Uterus (tissue), 4 donors: Measurements from ENCODE around the gene SUCLG2. TPM values are rescaled to one million over a fixed set of nuclear protein-coding genes. Genes with fewer than 3 reads are reported as not detected.

Source experiments
- DNase-seq, 2 donors: peaks; one replicate each; pipeline ENCODE4 v3.0.0-alpha.2; 2019 to 2020
- H3K27ac ChIP-seq, 2 donors: fragments of 200-600 bp; sonication (generic); 1 replicate in 1 of 2; 2 replicates in 1 of 2; pipeline ENCODE4 v1.5.1; 2016 to 2018
- H3K27me3 ChIP-seq, 2 donors: fragments of 200-600 bp; sonication (generic); one replicate each; pipeline ENCODE4 v1.5.1; 2018 to 2019; ENCODE audit warnings: control low read depth in 1 of 2
- H3K36me3 ChIP-seq, 2 donors: fragments of 200-600 bp; sonication (generic); one replicate each; pipeline ENCODE4 v1.5.1; 2019; ENCODE audit warnings: control low read depth in 1 of 2
- H3K4me1 ChIP-seq, 2 donors: fragments of 200-600 bp; sonication (generic); one replicate each; pipeline ENCODE4 v1.5.1; 2018 to 2019; ENCODE audit warnings: control low read depth in 1 of 2
- H3K4me3 ChIP-seq, 2 donors: fragments of 200-600 bp; sonication (generic); 1 replicate in 1 of 2; 2 replicates in 1 of 2; pipeline ENCODE4 v1.5.1; 2018 to 2019; ENCODE audit warnings: mild to moderate bottlenecking in 1 of 2
- H3K9me3 ChIP-seq, 2 donors: fragments of 200-600 bp; sonication (generic); one replicate each; pipeline ENCODE4 v1.5.1; 2019; ENCODE audit warnings: control low read depth in 1 of 2
- POLR2A ChIP-seq, 2 donors: fragments of 450-650 bp; IDR thresholded peaks; one replicate each; pipeline ENCODE4 v1.6.1; 2016; ENCODE audit warnings: antibody characterized with exemption in 2 of 2, mild to moderate bottlenecking in 1 of 2, moderate library complexity in 1 of 2
- intact Hi-C: fragments of 100-400 bp; cut with DNase I; formaldehyde crosslinking; loops from one replicate; pipeline ENCODE4 v1.15.1; 2023; ENCODE audit warnings: low total_unique reads
- total RNA-seq, 4 donors: library from RNA; depleted of rRNA in 3 of 4; stranded (reverse); fragments of >200 nt in 3 of 4; gene quantifications; one replicate each; pipeline versions ENCODE4 v1.1.0 to v1.2.4, GENCODE V29; 2014 to 2023
- TF ChIP-seq, protein P1 (sequence below), 4 experiments: fragments of 200-600 bp in 2 of 4; fragments of 450-650 bp in 2 of 4; sonication (generic) in 2 of 4; IDR thresholded peaks; one replicate each; pipeline ENCODE4 v1.5.1; 2016 to 2019; ENCODE audit warnings: antibody characterized with exemption in 4 of 4, mild to moderate bottlenecking in 2 of 4, moderate library complexity in 1 of 4
- donor health status: DM: yes; HTN: yes; CAD: no.

The SUCLG2 gene
- total RNA-seq, 4 donors from 2014 or later, result 30.5 to 77.0 (median 45.2) TPM

DNA sequence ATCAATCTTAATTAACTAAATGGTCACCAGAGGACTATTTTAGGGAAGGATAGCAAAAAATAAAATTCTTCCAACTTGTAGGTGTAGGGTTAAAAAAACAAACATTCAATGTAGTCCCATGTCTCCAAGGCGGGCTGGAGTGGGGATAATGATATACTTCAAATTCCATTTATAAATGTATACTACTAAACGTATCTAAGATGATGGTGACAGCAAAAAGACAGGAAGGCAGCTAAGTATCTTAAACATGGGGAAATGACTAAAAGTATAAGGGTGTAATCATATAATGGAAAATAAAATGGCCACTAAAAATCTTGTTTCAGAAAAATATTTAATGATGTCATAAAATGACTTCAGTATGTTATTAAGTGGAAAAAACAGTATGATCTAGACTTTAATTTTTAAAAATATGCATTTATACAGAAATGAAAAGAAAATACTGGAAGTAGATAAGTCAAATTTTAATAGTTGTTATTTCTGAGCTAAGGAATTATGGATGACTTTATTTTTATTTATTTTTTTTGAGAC is 181.7 kb downstream of the SUCLG2 start:
- H3K27ac ChIP-seq, result no peak overlapping the region
- DNase-seq, result no peak
- H3K36me3 ChIP-seq, result no peaks in the 10 kb centered on the region
- intact Hi-C loops, result no loop called here
- H3K9me3 ChIP-seq, result no peaks in the 10 kb centered on the region
- TF ChIP-seq POLR2A (IDR thresholded peaks at IDR 0.05), result no peak
- TF ChIP-seq, protein P1, sequence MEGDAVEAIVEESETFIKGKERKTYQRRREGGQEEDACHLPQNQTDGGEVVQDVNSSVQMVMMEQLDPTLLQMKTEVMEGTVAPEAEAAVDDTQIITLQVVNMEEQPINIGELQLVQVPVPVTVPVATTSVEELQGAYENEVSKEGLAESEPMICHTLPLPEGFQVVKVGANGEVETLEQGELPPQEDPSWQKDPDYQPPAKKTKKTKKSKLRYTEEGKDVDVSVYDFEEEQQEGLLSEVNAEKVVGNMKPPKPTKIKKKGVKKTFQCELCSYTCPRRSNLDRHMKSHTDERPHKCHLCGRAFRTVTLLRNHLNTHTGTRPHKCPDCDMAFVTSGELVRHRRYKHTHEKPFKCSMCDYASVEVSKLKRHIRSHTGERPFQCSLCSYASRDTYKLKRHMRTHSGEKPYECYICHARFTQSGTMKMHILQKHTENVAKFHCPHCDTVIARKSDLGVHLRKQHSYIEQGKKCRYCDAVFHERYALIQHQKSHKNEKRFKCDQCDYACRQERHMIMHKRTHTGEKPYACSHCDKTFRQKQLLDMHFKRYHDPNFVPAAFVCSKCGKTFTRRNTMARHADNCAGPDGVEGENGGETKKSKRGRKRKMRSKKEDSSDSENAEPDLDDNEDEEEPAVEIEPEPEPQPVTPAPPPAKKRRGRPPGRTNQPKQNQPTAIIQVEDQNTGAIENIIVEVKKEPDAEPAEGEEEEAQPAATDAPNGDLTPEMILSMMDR (IDR thresholded peaks at IDR 0.05), result no peak
- H3K4me3 ChIP-seq, result no peak overlapping the region
- no peaks in the 10 kb centered on the region for H3K4me1 ChIP-seq
- no peaks in the 10 kb centered on the region for H3K27me3 ChIP-seq

DNA sequence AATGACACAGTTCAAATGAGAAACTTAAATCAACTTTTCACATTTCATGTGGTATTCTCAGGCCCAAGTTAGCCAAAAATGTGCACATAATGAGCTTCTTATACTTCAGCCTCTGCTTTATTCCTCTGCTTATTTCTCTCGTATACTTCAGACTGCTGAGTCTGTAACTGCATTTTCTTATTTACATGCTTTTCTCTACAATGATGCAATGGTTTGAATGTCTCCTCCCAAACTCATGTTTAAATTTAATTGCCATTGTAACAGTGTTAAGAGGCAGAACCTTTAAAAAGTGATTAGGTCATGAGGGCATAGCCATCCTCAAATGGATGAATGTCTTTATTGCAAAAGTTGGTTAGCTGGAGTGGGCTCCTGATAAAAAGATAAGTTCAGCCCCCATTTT is 184.2 kb downstream of the SUCLG2 start:
- no peak for TF ChIP-seq POLR2A (IDR thresholded peaks at IDR 0.05)
- TF ChIP-seq, protein P1 (IDR thresholded peaks at IDR 0.05), result no peak
- Histone ChIP-seq H3K4me1 (no peaks in the 10 kb centered on the region), H3K27ac (no peak overlapping the region), H3K36me3 (no peaks in the 10 kb centered on the region), H3K9me3 (no peaks in the 10 kb centered on the region), H3K27me3 (no peaks in the 10 kb centered on the region), H3K4me3 (no peak overlapping the region)
- DNase-seq, result no peak
- intact Hi-C loops, result no loop called here

DNA sequence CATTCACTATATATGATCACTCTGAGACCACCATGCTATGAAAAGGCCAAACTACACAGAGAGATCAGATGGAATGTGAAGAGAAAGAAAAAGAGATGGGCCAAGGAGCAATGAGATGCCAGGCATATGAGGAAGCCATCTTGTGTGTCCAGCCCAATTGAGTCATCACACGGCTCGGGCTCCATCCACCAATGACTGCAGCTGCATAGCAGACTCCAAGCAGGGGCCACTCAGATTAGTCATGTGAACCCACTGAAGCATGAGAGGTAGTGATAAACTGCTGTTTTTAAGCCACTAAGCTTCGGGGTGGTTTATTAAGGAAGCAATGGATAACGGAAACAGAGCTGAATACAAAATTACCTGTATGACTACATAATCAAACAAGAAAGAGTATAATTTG is 185.9 kb downstream of the SUCLG2 start:
- Histone ChIP-seq H3K9me3 (no peaks in the 10 kb centered on the region), H3K27ac (no peak overlapping the region), H3K4me1 (no peaks in the 10 kb centered on the region), H3K27me3 (no peaks in the 10 kb centered on the region), H3K36me3 (no peaks in the 10 kb centered on the region), H3K4me3 (no peak overlapping the region)
- intact Hi-C loops, result no loop called here
- no peak for DNase-seq
- no peak for TF ChIP-seq POLR2A (IDR thresholded peaks at IDR 0.05)
- TF ChIP-seq, protein P1 (IDR thresholded peaks at IDR 0.05), result no peak

DNA sequence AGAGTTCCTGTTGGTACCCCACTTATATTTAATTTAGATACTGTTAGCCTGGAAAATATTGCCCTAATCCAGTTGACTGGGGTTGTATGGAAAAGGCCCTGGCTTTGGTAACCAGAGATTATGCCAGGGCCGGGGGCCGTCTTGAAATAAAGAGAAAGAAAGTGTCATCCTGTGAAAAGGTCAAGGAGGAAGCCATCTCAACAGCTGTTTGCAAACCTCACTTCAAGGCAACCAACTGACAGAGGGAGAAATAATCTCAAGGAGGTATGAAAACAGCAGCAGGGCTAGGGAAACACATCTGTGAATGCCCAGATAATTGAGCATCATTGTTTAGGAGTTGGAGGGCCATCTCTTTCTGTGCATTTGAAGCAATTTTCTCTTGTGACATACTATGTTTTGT is 190.8 kb downstream of the SUCLG2 start:
- Histone ChIP-seq H3K27ac (no peak overlapping the region), H3K36me3 (no peaks in the 10 kb centered on the region), H3K27me3 (no peaks in the 10 kb centered on the region), H3K4me1 (no peaks in the 10 kb centered on the region), H3K9me3 (no peaks in the 10 kb centered on the region), H3K4me3 (no peak overlapping the region)
- DNase-seq, result no peak
- no peak for TF ChIP-seq POLR2A (IDR thresholded peaks at IDR 0.05)
- TF ChIP-seq, protein P1 (IDR thresholded peaks at IDR 0.05), result no peak
- intact Hi-C loops, result no loop called here

DNA sequence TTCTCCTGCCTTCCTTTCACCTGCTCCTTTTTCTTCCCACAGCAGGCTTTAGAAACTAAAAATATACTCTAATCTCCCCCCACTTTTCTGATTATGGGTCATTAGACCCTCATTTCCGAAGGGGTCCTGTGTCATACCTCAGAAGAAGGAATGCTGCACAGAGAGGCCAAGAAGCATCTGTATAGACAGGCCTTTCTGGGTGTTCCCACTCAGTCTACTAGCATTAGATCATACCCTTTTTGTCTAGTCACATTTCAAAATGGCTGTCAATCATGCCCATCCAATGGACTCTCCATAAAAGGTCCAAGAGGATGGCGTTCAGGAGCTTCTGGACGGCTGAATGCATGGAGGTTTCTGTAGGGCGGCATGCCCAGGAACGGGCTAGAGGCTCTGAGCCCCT is 192.2 kb downstream of the SUCLG2 start:
- no peak overlapping the region for H3K4me3 ChIP-seq

More for the DNA sequence above, 192.2 kb downstream of the SUCLG2 start:
- no peaks in the 10 kb centered on the region for H3K36me3 ChIP-seq
- no peak for DNase-seq
- TF ChIP-seq, protein P1 (IDR thresholded peaks at IDR 0.05), result no peak
- no peak for TF ChIP-seq POLR2A (IDR thresholded peaks at IDR 0.05)
- no peaks in the 10 kb centered on the region for H3K27me3 ChIP-seq
- H3K4me1 ChIP-seq, result no peaks in the 10 kb centered on the region
- intact Hi-C loops, result no loop called here
- H3K27ac ChIP-seq, result no peak overlapping the region
- H3K9me3 ChIP-seq, result no peaks in the 10 kb centered on the region
